CD4-positive, alpha-beta T cell treated with Interleukin-15 for 4 hours (primary cell): ENCODE measurements around the gene E2F4.

Experiments
- DNase-seq: peaks from one replicate; pipeline ENCODE4 v3.0.0-alpha.2; 2020; ENCODE audit warnings: low spot score

E2F4 gene

DNA sequence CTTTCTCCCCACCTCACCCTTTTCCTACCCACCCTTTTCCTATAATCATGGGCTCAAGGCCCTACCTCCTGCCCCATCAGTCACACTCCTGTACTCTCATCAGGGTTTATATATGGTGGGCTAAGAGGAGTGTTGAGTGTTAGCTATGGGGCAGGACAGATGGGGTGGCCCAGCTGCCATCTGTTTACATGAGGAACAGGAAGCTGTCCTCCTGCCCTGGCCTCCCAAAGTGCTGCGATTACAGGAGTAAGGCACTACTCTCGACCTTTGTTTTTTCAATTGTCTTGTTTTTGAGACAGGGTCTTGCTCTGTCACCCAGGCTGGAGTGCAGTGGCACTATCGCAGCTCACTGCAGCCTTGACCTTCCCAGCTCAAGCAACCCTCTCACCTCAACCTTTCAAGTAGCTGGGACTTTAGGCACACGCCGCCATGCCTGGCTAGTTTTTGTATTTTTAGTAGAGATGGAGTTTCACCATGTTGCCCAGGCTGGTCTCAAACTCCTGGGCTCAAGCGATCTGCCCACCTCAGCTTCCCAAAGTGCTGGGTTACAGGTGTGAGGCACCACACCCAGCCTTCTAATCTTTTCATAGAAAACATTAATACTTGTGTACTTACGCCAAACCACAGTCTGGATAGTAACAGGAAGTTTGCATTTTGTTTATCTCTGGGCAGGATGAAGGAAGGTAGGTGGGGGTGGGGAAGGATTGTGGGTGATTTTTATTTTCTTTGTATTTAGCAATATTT is 33.9 kb upstream of the E2F4 start:
- peak; percentile 77 for DNase-seq

GRCh38 chr16:67158637-67159600 is 33.0 kb upstream of the E2F4 start:
- DNase-seq, result peak; percentile 91

- DNase-seq, result no peak
These were observed 30.3 kb upstream of the E2F4 start for GRCh38 chr16:67161595-67162058.

- DNase-seq, result no peak
These were observed 29.3 kb upstream of the E2F4 start for GRCh38 chr16:67162506-67163163.

- DNase-seq, result peak; percentile 43
These were observed 28.6 kb upstream of the E2F4 start for GRCh38 chr16:67163164-67163998.

- no peak for DNase-seq
These were observed 27.9 kb upstream of the E2F4 start for GRCh38 chr16:67163999-67164558.

DNA sequence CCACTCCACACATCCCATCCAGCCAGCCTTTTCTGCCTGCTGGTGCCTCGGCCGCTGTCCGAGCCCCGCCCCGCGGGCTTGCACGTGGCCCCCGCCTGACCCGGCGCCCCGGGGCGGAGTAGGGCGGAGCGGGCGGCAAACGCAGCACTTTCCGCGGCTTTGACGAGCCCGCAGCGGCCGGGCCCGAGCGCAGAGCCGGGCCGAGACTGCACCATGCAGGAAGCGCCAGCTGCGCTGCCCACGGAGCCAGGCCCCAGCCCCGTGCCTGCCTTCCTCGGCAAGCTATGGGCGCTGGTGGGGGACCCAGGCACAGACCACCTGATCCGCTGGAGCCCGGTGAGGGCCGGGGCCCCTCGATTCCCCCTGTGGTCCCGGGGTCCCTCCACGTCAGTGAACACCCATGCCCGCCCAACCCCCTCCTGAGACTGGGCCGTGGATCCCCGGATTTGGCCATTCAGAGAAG is 27.3 kb upstream of the E2F4 start, which contains the start of gene HSF4:
Gene HSF4, plus strand, starts transcription at position 147 of the 463 bp plus-strand sequence. Its CDS starts 67 bp downstream, at position 214.
- DNase-seq, result no peak

DNA sequence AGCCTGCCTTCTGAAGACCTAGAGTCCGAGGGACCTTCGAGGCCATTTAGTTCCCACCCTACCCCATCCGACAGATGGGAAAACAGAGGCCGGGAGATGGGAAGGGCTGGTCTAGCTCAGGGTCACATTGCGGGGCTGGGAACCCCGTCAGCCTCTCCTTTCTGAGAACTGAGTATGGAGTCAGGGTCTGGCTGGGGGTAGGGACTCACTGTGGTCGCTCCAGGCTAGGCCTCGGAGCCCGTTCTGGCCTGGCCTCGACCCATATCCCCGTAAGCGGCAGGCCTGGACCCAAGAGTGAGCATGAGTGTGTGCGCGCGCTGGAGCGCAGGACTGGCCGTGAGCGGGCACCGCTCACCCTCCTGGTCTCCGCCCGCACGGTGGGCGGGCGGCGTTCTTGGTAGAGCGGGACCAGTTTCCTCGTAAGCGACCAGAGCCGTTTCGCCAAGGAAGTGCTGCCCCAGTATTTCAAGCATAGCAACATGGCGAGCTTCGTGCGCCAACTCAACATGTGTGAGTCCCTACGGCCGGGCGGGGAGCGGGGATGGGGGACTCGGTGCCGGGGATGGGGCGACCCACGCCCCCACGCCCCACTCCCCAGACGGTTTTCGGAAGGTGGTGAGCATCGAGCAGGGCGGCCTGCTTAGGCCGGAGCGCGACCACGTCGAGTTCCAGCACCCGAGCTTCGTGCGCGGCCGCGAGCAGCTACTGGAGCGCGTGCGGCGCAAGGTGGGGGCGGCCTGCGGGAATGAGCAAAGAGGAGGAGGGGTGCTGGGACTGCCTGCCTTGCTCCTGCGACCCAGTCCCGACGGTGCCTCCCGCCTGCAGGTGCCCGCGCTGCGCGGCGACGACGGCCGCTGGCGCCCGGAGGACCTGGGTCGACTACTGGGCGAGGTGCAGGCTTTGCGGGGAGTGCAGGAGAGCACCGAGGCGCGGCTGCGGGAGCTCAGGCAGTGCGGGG is 26.6 kb upstream of the E2F4 start:
- DNase-seq, result no peak

DNA sequence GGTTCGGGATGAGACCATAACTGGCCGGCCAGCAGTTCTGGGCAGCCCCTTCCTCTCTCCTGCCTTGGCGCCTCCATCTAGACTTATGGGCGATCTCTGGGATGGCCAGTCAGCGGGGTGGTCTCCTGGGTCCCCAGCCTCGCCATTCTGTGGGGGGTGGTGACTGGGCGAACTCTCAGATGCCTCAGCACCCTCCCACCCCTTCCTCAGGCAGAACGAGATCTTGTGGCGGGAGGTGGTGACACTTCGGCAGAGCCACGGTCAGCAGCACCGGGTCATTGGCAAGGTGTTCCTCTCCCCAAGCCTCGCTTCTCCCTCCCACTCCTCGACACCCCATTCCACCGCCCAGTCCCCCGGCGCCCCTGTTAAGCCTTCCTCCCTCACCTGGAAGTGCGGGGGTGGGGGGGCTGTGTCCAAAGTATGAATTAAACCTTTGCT is 25.8 kb upstream of the E2F4 start:
- no peak for DNase-seq

- no peak for DNase-seq
These were observed 25.3 kb upstream of the E2F4 start for GRCh38 chr16:67166598-67167168.

DNA sequence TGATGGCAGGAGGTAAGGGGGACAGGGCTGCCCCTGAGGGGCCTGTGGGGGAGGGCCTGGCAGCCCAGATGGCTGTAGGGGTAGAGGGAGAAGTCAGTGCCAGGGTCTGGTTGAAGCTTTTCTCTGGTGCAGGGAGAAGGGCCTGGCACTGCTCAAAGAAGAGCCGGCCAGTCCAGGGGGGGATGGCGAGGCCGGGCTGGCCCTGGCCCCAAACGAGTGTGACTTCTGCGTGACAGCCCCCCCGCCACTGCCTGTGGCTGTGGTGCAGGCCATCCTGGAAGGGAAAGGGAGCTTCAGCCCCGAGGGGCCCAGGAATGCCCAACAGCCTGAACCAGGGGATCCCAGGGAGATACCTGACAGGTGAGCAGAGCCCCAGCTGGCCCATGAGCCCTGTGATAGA is 24.4 kb upstream of the E2F4 start:
- no peak for DNase-seq

GRCh38 chr16:67169011-67169451 is 22.9 kb upstream of the E2F4 start:
- DNase-seq, result no peak

GRCh38 chr16:67169642-67170167 is 22.2 kb upstream of the E2F4 start:
- peak; percentile 35 for DNase-seq

DNA sequence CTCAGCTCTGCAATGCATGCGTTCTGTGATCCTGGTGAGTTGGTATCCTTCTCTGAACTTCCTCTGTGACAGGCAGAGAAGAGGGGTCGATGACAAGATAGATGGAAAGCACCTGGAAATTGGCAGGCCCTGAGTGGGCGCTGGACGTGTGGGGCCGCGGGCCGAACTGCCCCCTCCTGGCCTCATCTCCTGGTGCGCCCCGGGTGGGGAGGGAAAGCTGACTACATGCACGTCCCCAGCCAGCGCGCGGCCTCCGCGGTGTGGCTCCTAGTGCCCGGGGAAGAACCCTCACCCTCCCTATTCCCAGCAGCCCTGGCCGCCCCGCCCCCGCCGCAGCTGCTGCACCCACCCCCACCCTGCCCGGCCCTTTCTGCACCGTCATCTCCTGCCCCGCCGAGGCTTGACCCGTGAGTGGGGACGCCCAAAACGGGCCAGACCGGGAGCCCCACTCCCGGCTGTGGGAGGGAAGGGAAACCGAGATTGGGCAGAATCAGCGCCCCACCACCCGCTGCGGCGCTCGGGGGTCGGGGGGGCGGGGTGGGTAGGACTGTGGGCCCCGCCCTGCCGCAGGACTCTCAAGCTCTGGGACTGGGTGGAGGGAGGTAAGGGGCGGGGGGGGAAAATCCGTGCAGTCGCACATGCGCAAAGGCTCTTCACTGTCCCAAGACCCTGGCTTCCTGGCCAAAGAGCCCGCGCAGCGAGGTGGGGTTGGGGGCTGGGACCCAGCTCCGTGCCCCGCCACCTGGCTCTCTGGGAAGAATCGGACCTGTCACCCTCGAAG is 21.6 kb upstream of the E2F4 start, which contains the start of gene NOL3:
Gene NOL3, plus strand, starts transcription at position 371 of the 781 bp plus-strand sequence.
- DNase-seq, result no peak

- DNase-seq, result no peak
These were observed 20.9 kb upstream of the E2F4 start for GRCh38 chr16:67170949-67171649.

- DNase-seq, result no peak
These were observed 18.6 kb upstream of the E2F4 start for GRCh38 chr16:67173323-67173722.
